RWPE1 (cell line): Measurements from ENCODE around the gene FERMT2.

ENCODE experiments used
- CTCF ChIA-PET: fragments of 350-600 bp; sonication (Branson Sonifier 250); formaldehyde crosslinking; extraction: SDS; loops from one replicate; lab custom pipeline; 2021; lab: Yijun Ruan, JAX
- POLR2A ChIA-PET: fragments of 400-600 bp; formaldehyde crosslinking; extraction: SDS; loops from one replicate; lab custom pipeline; 2020; ENCODE audit warnings: antibody characterized with exemption; ENCODE audit not compliant: low non-redundant PET; lab: Yijun Ruan, JAX
- DNase-seq: peaks from one replicate; pipeline ENCODE4 v3.0.0; 2012; ENCODE audit warnings: low spot score
- H3K27ac ChIP-seq: fragments of 450-650 bp; 2 replicates; pipeline ENCODE4 v1.5.1; 2017
- CTCF ChIP-seq: fragments of 450-650 bp; conservative IDR thresholded peaks from 2 replicates; pipeline ENCODE4 v1.5.1; 2017; ENCODE audit warnings: low read depth, mild to moderate bottlenecking

The FERMT2 gene

DNA sequence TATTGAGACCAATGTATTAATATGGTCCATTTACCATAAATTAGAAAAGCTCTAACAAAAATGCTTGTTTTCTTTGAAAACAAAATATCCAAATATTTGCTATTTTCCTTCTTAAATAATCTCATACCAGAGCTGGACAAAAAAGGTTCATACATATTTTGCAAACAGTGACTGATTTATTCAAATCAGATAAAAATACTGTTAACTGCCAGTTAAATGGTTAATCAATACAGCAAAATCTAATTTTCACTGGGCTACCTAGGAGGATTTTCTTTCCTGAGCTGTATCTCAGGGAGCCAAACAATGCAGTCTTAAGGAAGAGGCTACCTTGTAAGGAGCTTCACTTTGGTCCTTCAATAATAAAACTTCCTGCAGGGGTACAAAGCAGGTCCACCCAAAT, 2.0 kb downstream of the FERMT2 start:
- H3K27ac ChIP-seq = no peak overlapping the region
- CTCF ChIA-PET = interaction anchor here (0.6 to 1.1 kb wide), 2 partner anchors 12 to 114 kb away, joined by 4 to 5 read pairs; no protein-coding TSS in a partner anchor
- TF ChIP-seq CTCF = no peak
- POLR2A ChIA-PET = no interaction called here
- DNase-seq = no peak

DNA sequence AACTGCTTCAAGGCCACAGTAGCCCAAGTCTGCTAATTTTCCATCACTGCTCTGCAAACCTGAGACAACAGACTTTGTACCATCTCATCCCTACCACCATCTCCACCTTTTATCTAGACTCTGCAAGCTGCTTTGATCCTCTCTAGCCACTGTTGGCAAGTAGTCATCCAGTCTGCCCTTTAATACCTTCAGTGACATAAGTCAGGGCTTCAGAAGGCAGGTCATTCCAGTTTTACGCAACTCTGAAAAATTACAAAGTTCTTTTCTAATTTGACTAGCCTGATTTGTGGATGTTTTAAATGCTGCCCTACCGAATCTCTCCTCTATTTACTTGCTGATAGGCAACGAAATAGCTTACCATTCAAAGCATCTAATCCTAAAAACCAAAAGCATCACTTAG, 2.8 kb downstream of the FERMT2 start:
- no peak for TF ChIP-seq CTCF
- no peak overlapping the region for H3K27ac ChIP-seq
- CTCF ChIA-PET = no interaction called here
- POLR2A ChIA-PET = no interaction called here
- DNase-seq = no peak

GRCh38 chr14:52944254-52944653, 6.6 kb downstream of the FERMT2 start:
- POLR2A ChIA-PET = no interaction called here
- no peak for TF ChIP-seq CTCF
- H3K27ac ChIP-seq = no peak overlapping the region
- DNase-seq = no peak
- CTCF ChIA-PET = interaction anchor here (0.7 kb wide), 1 partner anchor 16 kb away, joined by 3 read pairs; no protein-coding TSS in a partner anchor

DNA sequence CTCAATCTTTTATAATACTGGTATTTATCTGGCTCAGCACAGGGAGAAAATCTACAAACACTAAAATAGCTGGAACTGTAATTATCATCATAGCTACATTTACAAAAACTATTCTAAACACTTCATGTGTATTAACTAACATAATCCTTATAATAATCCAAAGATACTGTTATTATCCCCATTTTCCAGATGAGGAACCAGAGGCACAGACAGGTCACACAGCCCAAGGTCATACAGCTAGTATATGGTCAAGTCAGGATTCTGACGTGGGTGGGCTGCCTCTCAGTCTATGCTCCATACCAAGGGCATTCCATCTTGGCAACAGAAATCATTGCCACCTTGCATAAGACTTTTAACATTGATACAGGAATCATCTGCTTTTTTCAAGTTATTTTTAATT, 11.4 kb downstream of the FERMT2 start:
- ChIA-PET CTCF (no interaction called here), POLR2A (interaction anchor here (1.3 kb wide), 1 partner anchor 12 kb away, joined by 3 read pairs; no protein-coding TSS in a partner anchor)
- no peak overlapping the region for H3K27ac ChIP-seq
- no peak for TF ChIP-seq CTCF
- no peak for DNase-seq

- ChIA-PET POLR2A (no interaction called here), CTCF (interaction anchor here (0.6 kb wide), 1 partner anchor 28 kb away, joined by 3 read pairs; no protein-coding TSS in a partner anchor)
- DNase-seq = no peak
- no peak overlapping the region for H3K27ac ChIP-seq
- no peak for TF ChIP-seq CTCF
Observed at GRCh38 chr14:52937869-52938268, 13.0 kb downstream of the FERMT2 start.

GRCh38 chr14:52937306-52937705, 13.5 kb downstream of the FERMT2 start:
- POLR2A ChIA-PET = no interaction called here
- DNase-seq = no peak
- H3K27ac ChIP-seq = no peak overlapping the region
- TF ChIP-seq CTCF = no peak
- CTCF ChIA-PET = no interaction called here
